ENCODE measurements around the gene PHACTR3. TPM values are rescaled to one million over a fixed set of nuclear protein-coding genes. Genes with fewer than 3 reads are reported as not detected.

Gene PHACTR3
- polyA plus RNA-seq, 1 donor (not counting 4 experiments of a cell fraction or from before 2014, with no cell fraction given) = 2.6 TPM

GRCh38 chr20:59623583-59623982, 19.2 kb downstream of the PHACTR3 start:
- H4K20me1 ChIP-seq (ENCODE audit: control insufficient read depth, extremely low read depth, insufficient read depth, low read length) = no peaks in the 10 kb centered on the region
- H3K9me1 ChIP-seq (ENCODE audit: control insufficient read depth, extremely low read depth, insufficient read depth, low read length) = no peaks in the 10 kb centered on the region
- no peak overlapping the region for H3K9ac ChIP-seq (ENCODE audit: control insufficient read depth, extremely low read depth, insufficient read depth, low read length)
- no peak overlapping the region for H2AFZ ChIP-seq (ENCODE audit: control insufficient read depth, low read length)
- H3K79me2 ChIP-seq (ENCODE audit: control insufficient read depth, insufficient read depth, low read length) = no peaks in the 10 kb centered on the region
- TF ChIP-seq CTCF (optimal IDR thresholded peaks at IDR 0.05 in 1 of 3, IDR thresholded peaks at IDR 0.05 in 1 of 3, conservative IDR thresholded peaks at IDR 0.05 in 1 of 3; ENCODE audit: extremely low read depth in 1 of 3, insufficient read depth in 2 of 3, low read length in 3 of 3) = no peak
- TF ChIP-seq EZH2 (IDR thresholded peaks at IDR 0.05; ENCODE audit: low read length) = no peak
- dilution Hi-C loops (cut with MboI; ENCODE audit: extremely low pct_ligation_motif_present, low sequenced_read_pairs) = no loop called here
- DNase-seq (ENCODE audit: low read depth, low spot score) = no peak
- no peak overlapping the region for H3K4me2 ChIP-seq (ENCODE audit: control insufficient read depth, extremely low read depth, insufficient read depth, low read depth, low read length)
- no peaks in the 10 kb centered on the region for H3K36me3 ChIP-seq (ENCODE audit: control insufficient read depth in 2 of 2, extremely low read depth in 1 of 2, insufficient read depth in 2 of 2, low read length in 2 of 2)
- H3K9me3 ChIP-seq (ENCODE audit: control insufficient read depth, low read depth, low read length) = no peaks in the 10 kb centered on the region
- no peak overlapping the region for H3K4me3 ChIP-seq (ENCODE audit: control insufficient read depth in 2 of 3, extremely low read depth in 1 of 3, insufficient read depth in 2 of 3, low read depth in 1 of 3, low read length in 3 of 3)
- H3K27ac ChIP-seq (ENCODE audit: control insufficient read depth, insufficient read depth, low read length) = no peak overlapping the region
- FAIRE-seq = no peak
- H3K4me1 ChIP-seq (ENCODE audit: control insufficient read depth, extremely low read depth, insufficient read depth, low read length) = no peaks in the 10 kb centered on the region
- H3K27me3 ChIP-seq (ENCODE audit: control insufficient read depth, extremely low read depth, insufficient read depth, low read length) = no peaks in the 10 kb centered on the region

GRCh38 chr20:59624401-59624800, 20.1 kb downstream of the PHACTR3 start:
- Histone ChIP-seq H4K20me1 (ENCODE audit: control insufficient read depth, extremely low read depth, insufficient read depth, low read length) (no peaks in the 10 kb centered on the region), H3K4me2 (ENCODE audit: control insufficient read depth, extremely low read depth, insufficient read depth, low read depth, low read length) (no peak overlapping the region), H3K9me3 (ENCODE audit: control insufficient read depth, low read depth, low read length) (no peaks in the 10 kb centered on the region), H3K79me2 (ENCODE audit: control insufficient read depth, insufficient read depth, low read length) (no peaks in the 10 kb centered on the region), H3K36me3 (ENCODE audit: control insufficient read depth in 2 of 2, extremely low read depth in 1 of 2, insufficient read depth in 2 of 2, low read length in 2 of 2) (no peaks in the 10 kb centered on the region), H3K9me1 (ENCODE audit: control insufficient read depth, extremely low read depth, insufficient read depth, low read length) (no peaks in the 10 kb centered on the region), H3K27me3 (ENCODE audit: control insufficient read depth, extremely low read depth, insufficient read depth, low read length) (no peaks in the 10 kb centered on the region), H3K4me1 (ENCODE audit: control insufficient read depth, extremely low read depth, insufficient read depth, low read length) (no peaks in the 10 kb centered on the region), H3K4me3 (ENCODE audit: control insufficient read depth in 2 of 3, extremely low read depth in 1 of 3, insufficient read depth in 2 of 3, low read depth in 1 of 3, low read length in 3 of 3) (no peak overlapping the region), H3K27ac (ENCODE audit: control insufficient read depth, insufficient read depth, low read length) (no peak overlapping the region), H3K9ac (ENCODE audit: control insufficient read depth, extremely low read depth, insufficient read depth, low read length) (no peak overlapping the region), H2AFZ (ENCODE audit: control insufficient read depth, low read length) (no peak overlapping the region)
- no peak for TF ChIP-seq EZH2 (IDR thresholded peaks at IDR 0.05; ENCODE audit: low read length)
- no peak for TF ChIP-seq CTCF (optimal IDR thresholded peaks at IDR 0.05 in 1 of 3, IDR thresholded peaks at IDR 0.05 in 1 of 3, conservative IDR thresholded peaks at IDR 0.05 in 1 of 3; ENCODE audit: extremely low read depth in 1 of 3, insufficient read depth in 2 of 3, low read length in 3 of 3)
- DNase-seq (ENCODE audit: low read depth, low spot score) (no peak), FAIRE-seq (no peak)
- dilution Hi-C loops (cut with MboI; ENCODE audit: extremely low pct_ligation_motif_present, low sequenced_read_pairs) = no loop called here
